HG02938 (cell line): ENCODE results near the gene RAPH1.
A peak's percentile ranks its signal among the peaks of the same experiment; 100 is the strongest.
"Not testable (repeated sequence)": the region's sequence is repeated elsewhere in the genome, so short reads cannot be mapped to it uniquely, and the experiment has no call there.

Experiments used
- ATAC-seq: cut with Tn5 transposase; IDR thresholded peaks from one replicate; pipeline ENCODE4 v1.9.1; 2021; ENCODE audit warnings: mild to moderate bottlenecking, moderate library complexity; ENCODE audit not compliant: unreplicated experiment

The RAPH1 gene

GRCh38 chr2:203437511-203437910 lies 97.6 kb downstream of the RAPH1 start:
- ATAC-seq = no peak

- no peak for ATAC-seq
Observed at GRCh38 chr2:203436496-203436895, 98.6 kb downstream of the RAPH1 start.

GRCh38 chr2:203432811-203433210 lies 102.3 kb downstream of the RAPH1 start:
- ATAC-seq = no peak

- no peak for ATAC-seq
Observed at GRCh38 chr2:203431391-203432185, 103.5 kb downstream of the RAPH1 start.

GRCh38 chr2:203429643-203430042 lies 105.5 kb downstream of the RAPH1 start:
- not testable (repeated sequence) for ATAC-seq

GRCh38 chr2:203427061-203427460 lies 108.0 kb downstream of the RAPH1 start:
- ATAC-seq = no peak

GRCh38 chr2:203418271-203418670 lies 116.8 kb downstream of the RAPH1 start:
- ATAC-seq = no peak

- ATAC-seq = no peak
Observed at GRCh38 chr2:203413796-203414195, 121.3 kb downstream of the RAPH1 start.

GRCh38 chr2:203412546-203413331 lies 122.4 kb downstream of the RAPH1 start:
- ATAC-seq = peak; percentile 79

- ATAC-seq = no peak
Observed at GRCh38 chr2:203407496-203407895, 127.6 kb downstream of the RAPH1 start.

- no peak for ATAC-seq
Observed at GRCh38 chr2:203404996-203405395, 130.1 kb downstream of the RAPH1 start.

- ATAC-seq = no peak
Observed at GRCh38 chr2:203400805-203401585, 134.1 kb downstream of the RAPH1 start.

- ATAC-seq = no peak
Observed at GRCh38 chr2:203399031-203399430, 136.1 kb downstream of the RAPH1 start.

GRCh38 chr2:203396667-203397066 lies 138.4 kb downstream of the RAPH1 start:
- ATAC-seq = no peak

- no peak for ATAC-seq
Observed at GRCh38 chr2:203395858-203396257, 139.2 kb downstream of the RAPH1 start.

- ATAC-seq = no peak
Observed at GRCh38 chr2:203394519-203395227, 140.4 kb downstream of the RAPH1 start.

GRCh38 chr2:203388153-203388552 lies 146.9 kb downstream of the RAPH1 start:
- ATAC-seq = not testable (repeated sequence)

GRCh38 chr2:203383038-203383437 lies 152.1 kb downstream of the RAPH1 start:
- ATAC-seq = no peak

GRCh38 chr2:203379156-203379555 lies 155.9 kb downstream of the RAPH1 start:
- ATAC-seq = no peak

GRCh38 chr2:203376173-203376572 lies 158.9 kb downstream of the RAPH1 start:
- ATAC-seq = no peak

- ATAC-seq = not testable (repeated sequence)
Observed at GRCh38 chr2:203372706-203373105, 162.4 kb downstream of the RAPH1 start.
